GM19099 (cell line): ENCODE measurements around the gene CDHR2.

ENCODE experiments used
- POLR2A ChIP-seq: IDR thresholded peaks from 3 replicates; pipeline ENCODE4 v1.6.1; 2011; ENCODE audit warnings: low read depth; ENCODE audit not compliant: insufficient read length; ENCODE audit errors: extremely low read depth

Gene CDHR2

GRCh38 chr5:176521699-176522263, 27.4 kb upstream of the CDHR2 start:
- TF ChIP-seq POLR2A, result no peak

GRCh38 chr5:176524138-176524537, 25.0 kb upstream of the CDHR2 start:
- no peak for TF ChIP-seq POLR2A

GRCh38 chr5:176524987-176525386, 24.2 kb upstream of the CDHR2 start:
- TF ChIP-seq POLR2A, result no peak

- TF ChIP-seq POLR2A, result no peak
Observed at GRCh38 chr5:176525677-176526076, 23.5 kb upstream of the CDHR2 start.

- TF ChIP-seq POLR2A, result no peak
Observed at GRCh38 chr5:176526462-176526861, 22.7 kb upstream of the CDHR2 start.

GRCh38 chr5:176527246-176528222, 21.6 kb upstream of the CDHR2 start:
- no peak for TF ChIP-seq POLR2A

GRCh38 chr5:176528301-176528700, 20.8 kb upstream of the CDHR2 start:
- no peak for TF ChIP-seq POLR2A

- no peak for TF ChIP-seq POLR2A
Observed at GRCh38 chr5:176528761-176529115, 20.4 kb upstream of the CDHR2 start.

GRCh38 chr5:176529116-176529740, 19.9 kb upstream of the CDHR2 start:
- TF ChIP-seq POLR2A, result no peak

GRCh38 chr5:176529741-176530141, 19.4 kb upstream of the CDHR2 start:
- no peak for TF ChIP-seq POLR2A

GRCh38 chr5:176530393-176530982, 18.7 kb upstream of the CDHR2 start:
- TF ChIP-seq POLR2A, result no peak

- TF ChIP-seq POLR2A, result no peak
Observed at GRCh38 chr5:176530983-176531901, 17.9 kb upstream of the CDHR2 start.

- TF ChIP-seq POLR2A, result no peak
Observed at GRCh38 chr5:176531902-176532493, 17.1 kb upstream of the CDHR2 start.

GRCh38 chr5:176532795-176533194, 16.3 kb upstream of the CDHR2 start:
- TF ChIP-seq POLR2A, result no peak
